Lower leg skin (tissue), 3 donors: Measurements from ENCODE around the gene UBXN11.

Experiments
- POLR2A ChIP-seq, 2 donors: fragments of 450-650 bp; IDR thresholded peaks; one replicate each; pipeline ENCODE4 v1.6.1; 2016 to 2017; ENCODE audit warnings: antibody characterized with exemption in 2 of 2, mild to moderate bottlenecking in 1 of 2, moderate library complexity in 1 of 2
- TF ChIP-seq, protein P1 (sequence below), 3 donors: fragments of 450-650 bp; IDR thresholded peaks; one replicate each; pipeline ENCODE4 v1.5.1; 2016; ENCODE audit warnings: antibody characterized with exemption in 3 of 3, mild to moderate bottlenecking in 3 of 3, moderate library complexity in 2 of 3

DNA sequence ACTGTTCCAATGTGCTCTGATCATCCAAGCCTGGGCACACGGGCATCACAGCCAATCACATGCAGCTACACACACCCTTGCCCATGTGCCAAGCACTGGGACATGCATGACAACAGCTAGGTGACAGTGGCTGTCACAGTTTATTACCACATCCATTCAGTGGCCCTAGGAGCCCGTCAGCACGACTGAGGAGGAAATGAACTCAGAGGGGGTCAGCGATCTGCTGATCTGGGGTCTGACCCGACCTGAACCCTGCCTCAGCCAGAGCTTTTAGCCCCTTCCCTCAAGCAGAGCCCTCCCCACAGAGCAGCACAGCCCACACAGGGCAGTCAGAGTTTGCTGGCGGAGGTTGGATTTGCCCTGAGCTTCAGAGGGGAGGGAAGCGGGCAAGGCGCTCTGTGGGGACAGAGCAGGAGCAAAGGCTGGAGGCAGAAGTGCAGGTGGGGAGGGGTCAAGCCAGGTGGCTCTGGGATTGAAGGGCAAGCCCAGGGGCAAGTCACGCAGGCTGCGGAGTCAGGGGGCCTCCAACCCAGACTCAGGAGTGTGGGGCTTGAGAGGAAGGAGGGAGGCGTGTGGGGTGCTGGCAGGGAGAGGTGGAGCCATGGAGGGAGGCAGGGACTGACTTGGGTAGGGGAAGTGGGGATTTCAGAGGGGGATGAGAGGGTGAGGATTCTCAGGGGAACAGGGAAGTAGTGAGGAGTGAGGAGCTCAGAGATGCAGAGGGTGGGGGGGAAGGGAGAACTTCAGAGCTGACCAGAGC, 16.1 kb downstream of the UBXN11 start:
- no peak for TF ChIP-seq POLR2A (IDR thresholded peaks at IDR 0.05)
- TF ChIP-seq, protein P1, sequence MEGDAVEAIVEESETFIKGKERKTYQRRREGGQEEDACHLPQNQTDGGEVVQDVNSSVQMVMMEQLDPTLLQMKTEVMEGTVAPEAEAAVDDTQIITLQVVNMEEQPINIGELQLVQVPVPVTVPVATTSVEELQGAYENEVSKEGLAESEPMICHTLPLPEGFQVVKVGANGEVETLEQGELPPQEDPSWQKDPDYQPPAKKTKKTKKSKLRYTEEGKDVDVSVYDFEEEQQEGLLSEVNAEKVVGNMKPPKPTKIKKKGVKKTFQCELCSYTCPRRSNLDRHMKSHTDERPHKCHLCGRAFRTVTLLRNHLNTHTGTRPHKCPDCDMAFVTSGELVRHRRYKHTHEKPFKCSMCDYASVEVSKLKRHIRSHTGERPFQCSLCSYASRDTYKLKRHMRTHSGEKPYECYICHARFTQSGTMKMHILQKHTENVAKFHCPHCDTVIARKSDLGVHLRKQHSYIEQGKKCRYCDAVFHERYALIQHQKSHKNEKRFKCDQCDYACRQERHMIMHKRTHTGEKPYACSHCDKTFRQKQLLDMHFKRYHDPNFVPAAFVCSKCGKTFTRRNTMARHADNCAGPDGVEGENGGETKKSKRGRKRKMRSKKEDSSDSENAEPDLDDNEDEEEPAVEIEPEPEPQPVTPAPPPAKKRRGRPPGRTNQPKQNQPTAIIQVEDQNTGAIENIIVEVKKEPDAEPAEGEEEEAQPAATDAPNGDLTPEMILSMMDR (IDR thresholded peaks at IDR 0.05) = no peak
